Ishikawa (cell line): ENCODE results near the gene NOTO.

ENCODE experiments used
- CEBPB ChIP-seq: IDR thresholded peaks from 2 replicates; pipeline ENCODE4 v1.6.1; 2012
- CREB1 ChIP-seq: IDR thresholded peaks from 2 replicates; pipeline ENCODE4 v1.6.1; 2012; ENCODE audit warnings: low read depth
- EGR1 ChIP-seq: IDR thresholded peaks from 2 replicates; pipeline ENCODE4 v1.6.1; 2012
- EP300 ChIP-seq: IDR thresholded peaks from 2 replicates; pipeline ENCODE4 v1.6.1; 2012; ENCODE audit warnings: borderline replicate concordance
- FOXM1 ChIP-seq: IDR thresholded peaks from 2 replicates; pipeline ENCODE4 v1.6.1; 2012; ENCODE audit warnings: low read depth, borderline replicate concordance
- NFIC ChIP-seq: IDR thresholded peaks from 2 replicates; pipeline ENCODE4 v1.6.1; 2012
- RAD21 ChIP-seq: IDR thresholded peaks from 2 replicates; pipeline ENCODE4 v1.6.1; 2012; ENCODE audit warnings: low read depth
- REST ChIP-seq: IDR thresholded peaks from 2 replicates; pipeline ENCODE4 v1.6.1; 2012; ENCODE audit warnings: low read depth, mild to moderate bottlenecking
- TAF1 ChIP-seq: IDR thresholded peaks from 2 replicates; pipeline ENCODE4 v1.6.1; 2012; ENCODE audit warnings: low read depth, mild to moderate bottlenecking
- TCF12 ChIP-seq: IDR thresholded peaks from 2 replicates; pipeline ENCODE4 v1.6.1; 2012; ENCODE audit warnings: low read depth
- TEAD4 ChIP-seq: IDR thresholded peaks from 2 replicates; pipeline ENCODE4 v1.6.1; 2012
- USF1 ChIP-seq: IDR thresholded peaks from 2 replicates; pipeline ENCODE4 v1.6.1; 2012
- YY1 ChIP-seq: IDR thresholded peaks from 2 replicates; pipeline ENCODE4 v1.6.1; 2012; ENCODE audit warnings: low read depth
- ZBTB7A ChIP-seq: IDR thresholded peaks from 2 replicates; pipeline ENCODE4 v1.6.1; 2012; ENCODE audit warnings: low read depth
- TF ChIP-seq, protein P1 (sequence below): IDR thresholded peaks from 2 replicates; pipeline ENCODE4 v1.6.1; 2012

Gene NOTO

GRCh38 chr2:73227086-73227485 is 24.7 kb downstream of the NOTO start:
- TF ChIP-seq NFIC (no peak), ZBTB7A (no peak), RAD21 (no peak), TAF1 (no peak), TCF12 (no peak), FOXM1 (no peak), CEBPB (no peak)
- TF ChIP-seq, protein P1, sequence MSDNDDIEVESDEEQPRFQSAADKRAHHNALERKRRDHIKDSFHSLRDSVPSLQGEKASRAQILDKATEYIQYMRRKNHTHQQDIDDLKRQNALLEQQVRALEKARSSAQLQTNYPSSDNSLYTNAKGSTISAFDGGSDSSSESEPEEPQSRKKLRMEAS = no peak

GRCh38 chr2:73228631-73229030 is 26.3 kb downstream of the NOTO start:
- TF ChIP-seq TCF12 (no peak), FOXM1 (no peak), CEBPB (no peak), YY1 (no peak), TAF1 (no peak), ZBTB7A (no peak), EP300 (no peak), EGR1 (no peak), TEAD4 (no peak), CREB1 (no peak), RAD21 (no peak), USF1 (no peak), NFIC (no peak), REST (no peak)
- TF ChIP-seq, protein P1 = no peak

DNA sequence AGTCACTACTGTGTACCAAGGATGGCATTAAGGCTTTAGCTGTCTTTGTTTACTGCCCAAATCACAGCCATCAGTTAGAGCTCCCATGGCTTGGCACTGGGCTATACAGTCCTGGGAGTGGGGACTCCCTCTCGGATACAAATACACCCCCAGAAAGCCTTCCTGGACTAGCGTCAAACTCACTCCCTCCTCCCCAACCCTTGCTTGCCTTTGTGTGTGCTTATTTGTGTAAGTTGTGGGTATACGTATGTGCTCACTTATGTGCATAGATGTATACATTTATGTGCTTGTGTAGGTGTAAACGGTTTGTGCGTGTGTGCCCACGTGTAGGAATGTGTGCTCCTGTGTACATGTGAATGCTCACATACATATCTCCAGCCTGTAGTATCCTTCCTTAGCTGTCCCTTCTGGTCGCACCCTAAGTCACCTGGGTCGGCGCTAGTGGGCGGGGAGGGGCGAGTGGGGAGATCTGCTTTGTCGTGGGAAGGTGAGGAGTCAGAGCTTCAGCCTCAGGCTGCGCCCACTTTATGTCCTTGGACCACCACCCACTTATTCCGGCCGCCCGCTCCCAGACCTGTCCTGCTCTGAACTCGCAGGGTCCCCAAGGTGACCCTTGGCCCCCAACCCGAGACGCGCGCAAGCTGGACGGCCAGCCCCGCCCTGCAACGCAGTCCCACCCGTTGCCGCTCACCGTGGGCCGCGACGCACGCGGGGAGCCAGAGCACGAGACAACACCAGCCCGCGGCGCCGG is 30.2 kb downstream of the NOTO start:
- TF ChIP-seq CREB1 = no peak
- TF ChIP-seq TEAD4 = no peak
- TF ChIP-seq USF1 = no peak
- no peak for TF ChIP-seq NFIC
- no peak for TF ChIP-seq TCF12
- no peak for TF ChIP-seq EGR1
- no peak for TF ChIP-seq RAD21
- TF ChIP-seq, protein P1 = no peak
- TF ChIP-seq EP300 = no peak
- no peak for TF ChIP-seq FOXM1
- TF ChIP-seq REST = no peak
- no peak for TF ChIP-seq ZBTB7A
- no peak for TF ChIP-seq CEBPB
- no peak; the same call in 1 of the 2 replicates for TF ChIP-seq TAF1
- no peak for TF ChIP-seq YY1

GRCh38 chr2:73233154-73233931 is 31.0 kb downstream of the NOTO start, which contains the start of gene PRADC1:
Gene PRADC1, minus strand, starts transcription at chr2:73233239. Its CDS starts 79 bp downstream, at chr2:73233160.
- no peak for TF ChIP-seq TCF12
- no peak; the same call in 1 of the 2 replicates for TF ChIP-seq ZBTB7A
- no peak for TF ChIP-seq REST
- TF ChIP-seq TAF1 = peak; percentile 37; the same call in 1 of the 2 replicates
- peak; percentile 22; the same call in 1 of the 2 replicates for TF ChIP-seq TEAD4
- peak; percentile 85 for TF ChIP-seq EGR1
- peak; percentile 19 for TF ChIP-seq NFIC
- TF ChIP-seq USF1 = no peak
- TF ChIP-seq FOXM1 = peak; percentile 30; the same call in 1 of the 2 replicates
- TF ChIP-seq EP300 = no peak
- TF ChIP-seq YY1 = peak; percentile 48; the same call in 1 of the 2 replicates
- TF ChIP-seq CEBPB = no peak
- TF ChIP-seq, protein P1 = peak; percentile 83; the same call in 1 of the 2 replicates
- TF ChIP-seq RAD21 = no peak
- peak; percentile 55 for TF ChIP-seq CREB1
